Activated T-helper 17 cell treated with anti-CD3 and anti-CD28 coated beads, Interleukin-2, amount 50 U/mL, for 72 hours (primary cell): Measurements from ENCODE around the gene ATAT1. TPM values are rescaled to one million over a fixed set of nuclear protein-coding genes. Genes with fewer than 3 reads are reported as not detected.
A peak's percentile ranks its signal among the peaks of the same experiment; 100 is the strongest.

ENCODE experiments used
- ATAC-seq: fragments of 150-1000 bp; cut with Tn5 transposase; replicated peaks from 2 replicates; pipeline ENCODE4 v1.10.0; 2021; ENCODE audit warnings: mild to moderate bottlenecking, moderate library complexity
- H3K27ac Mint-ChIP-seq: one replicate; pipeline ENCODE4 v1.8.0; 2022; ENCODE audit warnings: mixed read lengths
- H3K27me3 Mint-ChIP-seq: one replicate; pipeline ENCODE4 v1.8.0; 2022; ENCODE audit warnings: mixed read lengths
- H3K36me3 Mint-ChIP-seq: one replicate; pipeline ENCODE4 v1.8.0; 2022; ENCODE audit warnings: low read depth, mild to moderate bottlenecking, mixed read lengths
- H3K4me1 Mint-ChIP-seq: one replicate; pipeline ENCODE4 v1.8.0; 2022; ENCODE audit warnings: mixed read lengths
- H3K4me3 Mint-ChIP-seq: one replicate; pipeline ENCODE4 v1.8.0; 2022; ENCODE audit warnings: mild to moderate bottlenecking, mixed read lengths
- H3K9me3 Mint-ChIP-seq: one replicate; pipeline ENCODE4 v1.8.0; 2022; ENCODE audit warnings: mixed read lengths
- total RNA-seq, 2 donors: library from RNA; stranded (reverse); gene quantifications; one replicate each; pipeline ENCODE4 v1.2.3, GENCODE V29; 2022

ATAT1 gene
- total RNA-seq, 2 donors from 2014 or later = 12.3 to 20.9 TPM

- no peak for ATAC-seq
- peak overlapping the region; percentile 97 for H3K27ac Mint-ChIP-seq
- H3K27me3 Mint-ChIP-seq = no peaks in the 10 kb centered on the region
- H3K36me3 Mint-ChIP-seq = peaks cover 44% of the 10 kb centered on the region
- H3K4me1 Mint-ChIP-seq = peaks cover 23% of the 10 kb centered on the region
- H3K4me3 Mint-ChIP-seq = peak overlapping the region; percentile 98
- no peaks in the 10 kb centered on the region for H3K9me3 Mint-ChIP-seq
Measured at GRCh38 chr6:30689985-30690384, 63.3 kb downstream of the ATAT1 start.

DNA sequence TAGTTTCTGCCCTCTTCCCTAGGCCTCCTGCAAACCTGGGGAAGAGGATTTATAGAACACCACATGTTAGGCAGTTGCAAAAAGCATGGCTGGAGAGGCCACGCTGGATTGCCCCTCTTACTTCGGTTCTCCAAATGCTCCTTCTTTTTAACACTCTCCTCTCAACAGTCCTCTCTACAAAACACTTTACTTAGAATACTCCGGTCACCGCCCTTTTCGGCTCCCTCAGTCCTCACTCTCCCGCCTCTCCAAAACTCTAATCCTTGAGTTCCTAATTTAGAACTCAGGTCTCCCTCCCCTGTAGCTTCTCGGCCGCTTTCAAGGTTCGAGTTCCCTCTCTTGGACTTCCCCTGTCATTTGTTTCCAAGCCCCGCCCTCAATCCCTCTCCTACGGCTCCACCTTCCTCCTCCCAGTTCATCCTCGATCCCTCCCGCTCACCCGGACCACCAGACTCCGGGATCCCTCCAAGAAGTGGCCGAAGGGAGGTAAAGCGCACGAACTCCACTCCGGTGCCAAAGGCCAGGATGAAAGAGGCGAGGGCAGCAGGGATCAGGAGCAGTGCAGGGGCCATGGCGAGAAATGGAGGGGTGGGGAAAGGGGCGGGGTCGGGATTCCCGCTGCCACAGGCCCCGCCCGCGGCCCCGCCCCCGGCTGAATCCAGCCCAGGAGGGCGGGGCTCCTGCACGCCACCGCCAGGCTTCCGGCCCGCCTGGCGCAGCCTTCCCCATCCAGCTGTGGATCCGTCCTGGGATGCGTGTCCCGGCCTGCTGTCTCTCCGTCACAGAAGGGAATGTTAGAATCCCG is 63.9 kb downstream of the ATAT1 start, which contains the start of gene NRM:
NRM (minus strand) TSS at position 582 of the 805 bp plus-strand sequence; CDS start at position 572, 10 bp downstream.
- no peaks in the 10 kb centered on the region for H3K27me3 Mint-ChIP-seq
- ATAC-seq = peak; percentile 55
- peak within 1 kb of the TSS; percentile 98 for H3K4me3 Mint-ChIP-seq
- peaks cover 23% of the 10 kb centered on the region for H3K4me1 Mint-ChIP-seq
- H3K36me3 Mint-ChIP-seq = peaks cover 37% of the 10 kb centered on the region
- H3K27ac Mint-ChIP-seq = peak within 1 kb of the TSS; percentile 97
- no peaks in the 10 kb centered on the region for H3K9me3 Mint-ChIP-seq

- peaks cover 23% of the 10 kb centered on the region for H3K4me1 Mint-ChIP-seq
- ATAC-seq = no peak
- peak overlapping the region; percentile 98 for H3K4me3 Mint-ChIP-seq
- peak overlapping the region; percentile 97 for H3K27ac Mint-ChIP-seq
- H3K27me3 Mint-ChIP-seq = no peaks in the 10 kb centered on the region
- H3K9me3 Mint-ChIP-seq = no peaks in the 10 kb centered on the region
- H3K36me3 Mint-ChIP-seq = peaks cover 30% of the 10 kb centered on the region
Measured at GRCh38 chr6:30691208-30691847, 64.7 kb downstream of the ATAT1 start.

Other genes with a start within 250 kb of the ATAT1 start
- gene HLA-E, start 137.4 kb upstream of the ATAT1 start, total RNA-seq = 100 to 1,000 TPM; 362 to 675 TPM
- gene GNL1, start 70.4 kb upstream of the ATAT1 start, total RNA-seq = 100 to 1,000 TPM; 102 to 117 TPM
- gene PRR3, start 69.6 kb upstream of the ATAT1 start, total RNA-seq = 10 to 100 TPM; 22.1 to 23.1 TPM
- gene ABCF1, start 55.4 kb upstream of the ATAT1 start, total RNA-seq = 10 to 100 TPM; 65.0 to 98.2 TPM
- gene PPP1R10, start 9.6 kb upstream of the ATAT1 start, total RNA-seq = 100 to 1,000 TPM in 1 of 2 donors, 10 to 100 TPM in 1; 85.9 to 101 TPM
- gene MRPS18B, start 9.0 kb upstream of the ATAT1 start, total RNA-seq = 10 to 100 TPM; 64.6 to 78.5 TPM
- gene C6orf136, start 20.3 kb downstream of the ATAT1 start, total RNA-seq = 10 to 100 TPM; 24.8 to 36.7 TPM
- 10 to 100 TPM; 27.4 to 40.0 TPM for gene DHX16, start 46.1 kb downstream of the ATAT1 start, total RNA-seq
- 100 to 1,000 TPM; 190 to 238 TPM for gene PPP1R18, start 59.8 kb downstream of the ATAT1 start, total RNA-seq
- gene NRM, start 64.1 kb downstream of the ATAT1 start, total RNA-seq = 10 to 100 TPM; 26.0 to 36.9 TPM
- gene MDC1, start 90.4 kb downstream of the ATAT1 start, total RNA-seq = 10 to 100 TPM; 57.4 to 82.1 TPM
- gene TUBB, start 93.5 kb downstream of the ATAT1 start, total RNA-seq = 1,000 to 10,000 TPM; 1,139 to 1,437 TPM
- 100 to 1,000 TPM; 152 to 161 TPM for gene FLOT1, start 115.8 kb downstream of the ATAT1 start, total RNA-seq
- gene IER3, start 117.7 kb downstream of the ATAT1 start, total RNA-seq = 100 to 1,000 TPM in 1 of 2 donors, 10 to 100 TPM in 1; 55.6 to 617 TPM